ENCODE data around the gene CCDC183. TPM values are rescaled to one million over a fixed set of nuclear protein-coding genes. Genes with fewer than 3 reads are reported as not detected.
"Not testable (repeated sequence)": the region's sequence is repeated elsewhere in the genome, so short reads cannot be mapped to it uniquely, and the experiment has no call there.

CCDC183 gene
- total RNA-seq, 4 donors from 2014 or later, result 2.0 TPM; not detected in 2

DNA sequence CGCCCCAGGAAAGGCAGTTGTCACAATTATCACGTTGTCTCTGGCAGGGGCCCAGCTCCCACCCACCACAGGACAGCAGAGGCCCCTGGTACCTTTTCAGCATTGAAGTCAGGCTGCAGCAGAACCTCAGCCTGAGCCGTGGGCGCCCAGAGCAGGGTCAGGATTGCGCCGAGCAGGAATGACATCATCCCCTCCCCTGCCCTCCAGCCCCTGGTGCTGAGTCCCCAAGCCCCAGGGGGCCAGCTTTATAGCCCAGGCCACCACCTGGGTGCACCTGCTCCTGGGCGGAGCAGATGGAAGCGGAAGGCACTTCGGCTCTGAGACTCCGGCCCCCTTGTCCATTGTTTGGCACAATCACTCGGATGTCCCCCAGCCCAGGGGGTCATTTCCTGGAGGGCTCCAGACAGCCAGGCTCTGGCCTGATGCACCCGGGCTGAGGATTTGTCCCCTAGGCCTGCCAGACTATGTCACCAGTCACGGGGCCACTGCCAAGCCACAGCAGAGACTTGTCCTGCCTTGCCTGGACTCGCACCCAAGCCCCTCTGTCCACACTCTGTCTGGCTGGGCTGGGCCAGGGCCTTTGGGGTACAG lies 31.7 kb upstream of the CCDC183 start, which contains the start of gene LCN15:
Gene LCN15 (minus strand): TSS at position 218 of the 591 bp plus-strand sequence. CDS start 30 bp downstream, at position 188.
- no peak for DNase-seq
- no peak for TF ChIP-seq POLR2A (IDR thresholded peaks at IDR 0.05)
- no peak for TF ChIP-seq CTCF (IDR thresholded peaks at IDR 0.05)
- Histone ChIP-seq H3K4me3 (no peak within 1 kb of the TSS), H3K27me3 (no peaks in the 10 kb centered on the region), H3K9me3 (no peaks in the 10 kb centered on the region), H3K27ac (no peak within 1 kb of the TSS), H3K4me1 (no peaks in the 10 kb centered on the region), H3K36me3 (no peaks in the 10 kb centered on the region)
- intact Hi-C loops (cut with DNase I; ENCODE audit: low total_unique reads), result no loop called here

- no peak for DNase-seq
- TF ChIP-seq CTCF (IDR thresholded peaks at IDR 0.05) (no peak), POLR2A (IDR thresholded peaks at IDR 0.05) (no peak)
- Histone ChIP-seq H3K27me3 (no peaks in the 10 kb centered on the region), H3K27ac (no peak overlapping the region), H3K36me3 (no peaks in the 10 kb centered on the region), H3K4me3 (no peak overlapping the region), H3K9me3 (no peaks in the 10 kb centered on the region), H3K4me1 (no peaks in the 10 kb centered on the region)
- intact Hi-C loops (cut with DNase I; ENCODE audit: low total_unique reads), result no loop called here
Observed at GRCh38 chr9:136765041-136765440, 31.1 kb upstream of the CCDC183 start.

- H3K9me3 ChIP-seq; intact Hi-C loops (cut with DNase I; ENCODE audit: low total_unique reads); H3K4me1 ChIP-seq; H3K4me3 ChIP-seq; DNase-seq; H3K27ac ChIP-seq; H3K27me3 ChIP-seq; H3K36me3 ChIP-seq: not testable (repeated sequence)
Observed at GRCh38 chr9:136765745-136766409, 30.3 kb upstream of the CCDC183 start.

GRCh38 chr9:136766410-136767120 lies 29.6 kb upstream of the CCDC183 start:
- H3K4me1 ChIP-seq; H3K27ac ChIP-seq; H3K9me3 ChIP-seq; intact Hi-C loops (cut with DNase I; ENCODE audit: low total_unique reads); H3K4me3 ChIP-seq; H3K27me3 ChIP-seq; H3K36me3 ChIP-seq: not testable (repeated sequence)
- peak; percentile 52 to 59 for DNase-seq
- TF ChIP-seq CTCF (IDR thresholded peaks at IDR 0.05), result peak in 1 of 4 experiments; percentile 14

DNA sequence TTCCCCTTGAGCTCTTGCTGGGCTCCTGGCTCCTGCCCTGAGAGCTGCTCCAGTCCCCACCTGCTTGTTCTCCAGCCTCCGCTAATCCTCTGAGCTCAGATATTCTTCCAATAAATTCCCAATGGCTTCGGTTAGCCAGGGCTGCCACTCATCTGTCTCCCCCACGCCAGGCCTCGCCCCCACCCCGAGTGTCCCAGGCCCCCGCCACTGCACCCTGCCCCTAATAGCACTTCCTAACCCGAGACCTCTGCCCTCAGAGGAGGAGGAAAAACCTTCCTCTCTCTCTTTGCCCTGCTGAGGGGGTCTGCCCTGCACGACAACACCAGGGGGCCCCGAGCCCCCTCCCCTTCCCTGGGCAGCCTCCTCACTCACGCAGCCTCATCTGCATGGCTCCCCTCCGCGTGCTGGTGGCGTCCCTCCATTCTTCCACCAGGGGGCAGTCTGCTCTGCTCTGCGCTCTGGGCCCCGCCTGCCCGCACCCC lies 26.4 kb upstream of the CCDC183 start:
- Histone ChIP-seq H3K9me3 (no peaks in the 10 kb centered on the region), H3K4me3 (no peak overlapping the region), H3K27ac (no peak overlapping the region), H3K4me1 (no peaks in the 10 kb centered on the region), H3K27me3 (no peaks in the 10 kb centered on the region), H3K36me3 (no peaks in the 10 kb centered on the region)
- TF ChIP-seq CTCF (IDR thresholded peaks at IDR 0.05) (peak in 2 of 4 experiments; percentile 10 to 40), POLR2A (IDR thresholded peaks at IDR 0.05) (no peak)
- no peak for DNase-seq
- intact Hi-C loops (cut with DNase I; ENCODE audit: low total_unique reads), result no loop called here

Measured in uterus (tissue), 4 donors.